Erythroblast (primary cell): Measurements from ENCODE around the gene ZBTB20.

Source experiments
- GATA1 ChIP-seq: IDR thresholded peaks from 2 replicates; pipeline ENCODE4 v1.6.1; 2011; ENCODE audit warnings: low read depth, mild to moderate bottlenecking, control low read depth, low read length, moderate library complexity
- POLR2A ChIP-seq: IDR thresholded peaks from 2 replicates; pipeline ENCODE4 v1.6.1; 2011; ENCODE audit warnings: mild to moderate bottlenecking, low read length

- TF ChIP-seq POLR2A, result no peak
- TF ChIP-seq GATA1, result no peak
Measured at GRCh38 chr3:114706591-114707232, 440.4 kb downstream of the ZBTB20 start.
